GM23338 (cell line): ENCODE measurements around the gene PDCD4.

Experiments used
- CREB1 ChIP-seq: fragments of 250-450 bp; sonication (Bioruptor Pico); IDR thresholded peaks from 2 replicates; pipeline ENCODE4 v1.5.0; 2020; ENCODE audit warnings: low read depth, mild to moderate bottlenecking, moderate library complexity
- EZH2 ChIP-seq: fragments of 200-600 bp; sonication (generic); IDR thresholded peaks from one replicate; pipeline ENCODE4 v1.8.0; 2017; ENCODE audit warnings: antibody characterized with exemption, mild to moderate bottlenecking, low read depth; ENCODE audit not compliant: unreplicated experiment
- EZH2phosphoT487 ChIP-seq: fragments of 200-600 bp; sonication (generic); IDR thresholded peaks from one replicate; pipeline ENCODE4 v1.8.1; 2018; ENCODE audit warnings: antibody characterized with exemption; ENCODE audit not compliant: unreplicated experiment
- JUNB ChIP-seq: IDR thresholded peaks from one replicate; pipeline ENCODE4 v1.6.1; 2016; ENCODE audit warnings: antibody characterized with exemption; ENCODE audit not compliant: unreplicated experiment
- POLR2AphosphoS5 ChIP-seq: IDR thresholded peaks from 2 replicates; pipeline ENCODE4 v1.6.1; 2016; ENCODE audit warnings: antibody characterized with exemption, low read depth
- STAT1 ChIP-seq: IDR thresholded peaks from one replicate; pipeline ENCODE4 v1.6.1; 2016; ENCODE audit warnings: antibody characterized with exemption; ENCODE audit not compliant: unreplicated experiment
- TF ChIP-seq, protein P1 (sequence below), 2 experiments: fragments of 200-600 bp in 1 of 2; sonication (generic) in 1 of 2; conservative IDR thresholded peaks; 2 replicates each; pipeline versions ENCODE4 v1.5.1 to v1.6.1; 2016 to 2017; ENCODE audit warnings: antibody characterized with exemption in 2 of 2, low read depth in 2 of 2, mild to moderate bottlenecking in 2 of 2, moderate library complexity in 1 of 2
- TF ChIP-seq, protein P2 (sequence below): IDR thresholded peaks from one replicate; pipeline ENCODE4 v1.6.1; 2018; ENCODE audit warnings: antibody characterized with exemption; ENCODE audit not compliant: unreplicated experiment

DNA sequence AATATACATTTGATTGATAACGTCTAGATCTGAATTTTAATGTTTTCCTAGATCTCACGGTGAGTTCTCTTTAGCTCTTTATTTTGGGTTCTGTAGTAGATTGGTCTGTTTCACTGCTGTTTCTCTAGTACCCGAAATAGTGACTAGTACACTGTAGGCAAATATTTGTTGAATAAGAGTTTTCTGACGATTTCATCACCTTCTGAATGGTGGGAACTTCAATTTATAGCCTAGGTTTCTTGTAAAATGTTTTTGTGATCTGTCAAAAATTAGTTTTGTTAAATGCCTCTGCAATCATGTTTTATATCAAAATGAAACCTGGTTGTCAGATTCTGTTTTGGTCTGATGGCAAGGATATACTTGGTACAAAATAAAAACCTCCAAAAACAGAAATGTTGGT is 10.2 kb downstream of the PDCD4 start:
- TF ChIP-seq EZH2 (no peak), POLR2AphosphoS5 (no peak), EZH2phosphoT487 (no peak), CREB1 (CRISPR knock-in tag) (no peak), STAT1 (no peak), JUNB (no peak)
- TF ChIP-seq, protein P1, sequence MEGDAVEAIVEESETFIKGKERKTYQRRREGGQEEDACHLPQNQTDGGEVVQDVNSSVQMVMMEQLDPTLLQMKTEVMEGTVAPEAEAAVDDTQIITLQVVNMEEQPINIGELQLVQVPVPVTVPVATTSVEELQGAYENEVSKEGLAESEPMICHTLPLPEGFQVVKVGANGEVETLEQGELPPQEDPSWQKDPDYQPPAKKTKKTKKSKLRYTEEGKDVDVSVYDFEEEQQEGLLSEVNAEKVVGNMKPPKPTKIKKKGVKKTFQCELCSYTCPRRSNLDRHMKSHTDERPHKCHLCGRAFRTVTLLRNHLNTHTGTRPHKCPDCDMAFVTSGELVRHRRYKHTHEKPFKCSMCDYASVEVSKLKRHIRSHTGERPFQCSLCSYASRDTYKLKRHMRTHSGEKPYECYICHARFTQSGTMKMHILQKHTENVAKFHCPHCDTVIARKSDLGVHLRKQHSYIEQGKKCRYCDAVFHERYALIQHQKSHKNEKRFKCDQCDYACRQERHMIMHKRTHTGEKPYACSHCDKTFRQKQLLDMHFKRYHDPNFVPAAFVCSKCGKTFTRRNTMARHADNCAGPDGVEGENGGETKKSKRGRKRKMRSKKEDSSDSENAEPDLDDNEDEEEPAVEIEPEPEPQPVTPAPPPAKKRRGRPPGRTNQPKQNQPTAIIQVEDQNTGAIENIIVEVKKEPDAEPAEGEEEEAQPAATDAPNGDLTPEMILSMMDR (conservative IDR thresholded peaks at IDR 0.05; ENCODE audit: low read depth in 2 of 2), result no peak
- TF ChIP-seq, protein P2, sequence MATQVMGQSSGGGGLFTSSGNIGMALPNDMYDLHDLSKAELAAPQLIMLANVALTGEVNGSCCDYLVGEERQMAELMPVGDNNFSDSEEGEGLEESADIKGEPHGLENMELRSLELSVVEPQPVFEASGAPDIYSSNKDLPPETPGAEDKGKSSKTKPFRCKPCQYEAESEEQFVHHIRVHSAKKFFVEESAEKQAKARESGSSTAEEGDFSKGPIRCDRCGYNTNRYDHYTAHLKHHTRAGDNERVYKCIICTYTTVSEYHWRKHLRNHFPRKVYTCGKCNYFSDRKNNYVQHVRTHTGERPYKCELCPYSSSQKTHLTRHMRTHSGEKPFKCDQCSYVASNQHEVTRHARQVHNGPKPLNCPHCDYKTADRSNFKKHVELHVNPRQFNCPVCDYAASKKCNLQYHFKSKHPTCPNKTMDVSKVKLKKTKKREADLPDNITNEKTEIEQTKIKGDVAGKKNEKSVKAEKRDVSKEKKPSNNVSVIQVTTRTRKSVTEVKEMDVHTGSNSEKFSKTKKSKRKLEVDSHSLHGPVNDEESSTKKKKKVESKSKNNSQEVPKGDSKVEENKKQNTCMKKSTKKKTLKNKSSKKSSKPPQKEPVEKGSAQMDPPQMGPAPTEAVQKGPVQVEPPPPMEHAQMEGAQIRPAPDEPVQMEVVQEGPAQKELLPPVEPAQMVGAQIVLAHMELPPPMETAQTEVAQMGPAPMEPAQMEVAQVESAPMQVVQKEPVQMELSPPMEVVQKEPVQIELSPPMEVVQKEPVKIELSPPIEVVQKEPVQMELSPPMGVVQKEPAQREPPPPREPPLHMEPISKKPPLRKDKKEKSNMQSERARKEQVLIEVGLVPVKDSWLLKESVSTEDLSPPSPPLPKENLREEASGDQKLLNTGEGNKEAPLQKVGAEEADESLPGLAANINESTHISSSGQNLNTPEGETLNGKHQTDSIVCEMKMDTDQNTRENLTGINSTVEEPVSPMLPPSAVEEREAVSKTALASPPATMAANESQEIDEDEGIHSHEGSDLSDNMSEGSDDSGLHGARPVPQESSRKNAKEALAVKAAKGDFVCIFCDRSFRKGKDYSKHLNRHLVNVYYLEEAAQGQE, result no peak
